Breast epithelium (tissue), 3 donors: ENCODE data around the gene EBF3.

Source experiments
- CTCF ChIP-seq, 3 donors: fragments of 450-650 bp; IDR thresholded peaks; one replicate each; pipeline ENCODE4 v1.5.1; 2016 to 2017; ENCODE audit warnings: antibody characterized with exemption in 3 of 3, mild to moderate bottlenecking in 3 of 3, moderate library complexity in 3 of 3
- POLR2A ChIP-seq: fragments of 450-650 bp; IDR thresholded peaks from one replicate; pipeline ENCODE4 v1.6.1; 2016; ENCODE audit warnings: antibody characterized with exemption, mild to moderate bottlenecking, moderate library complexity
- POLR2AphosphoS5 ChIP-seq, 3 donors: sonication (generic); formaldehyde crosslinking; IDR thresholded peaks; one replicate each; pipeline ENCODE4 v1.6.1; 2017; ENCODE audit warnings: antibody characterized with exemption in 3 of 3

DNA sequence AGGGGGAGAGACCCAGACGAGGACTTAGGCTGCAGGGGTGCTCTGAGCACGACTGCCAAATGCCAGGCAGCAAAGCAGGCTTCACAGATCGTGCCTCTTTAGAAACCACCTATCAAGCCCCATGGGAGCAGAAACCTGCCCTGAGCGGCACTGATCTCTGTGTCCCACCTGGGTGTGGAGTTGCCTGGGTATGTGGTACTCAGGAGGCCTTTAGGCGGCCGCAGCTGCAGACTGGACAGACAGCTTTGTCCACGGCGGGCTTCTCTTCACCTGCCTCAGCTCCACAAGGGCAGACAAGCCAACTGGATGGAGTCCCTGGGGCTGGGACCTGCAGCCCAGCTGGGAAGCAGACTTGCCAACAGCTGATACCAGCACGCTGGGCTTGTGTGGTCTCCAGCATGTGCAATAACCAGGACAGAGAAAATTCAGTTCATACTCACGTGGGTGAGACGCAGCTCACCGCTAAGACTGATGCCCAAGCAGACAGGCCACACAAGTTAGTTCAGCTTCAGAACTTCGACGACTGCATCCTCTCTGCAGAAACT, 163.2 kb downstream of the EBF3 start:
- TF ChIP-seq CTCF (IDR thresholded peaks at IDR 0.05) (no peak), POLR2AphosphoS5 (IDR thresholded peaks at IDR 0.05) (no peak), POLR2A (no peak)
